ENCODE measurements around the gene FBXL22. TPM values are rescaled to one million over a fixed set of nuclear protein-coding genes. Genes with fewer than 3 reads are reported as not detected.

Gene FBXL22
- total RNA-seq, 1 experiment from 2014 or later = 0.17 TPM

- Histone ChIP-seq H3K4me1 (replicated peaks; ENCODE audit: insufficient read depth) (0 out of 2 replicates have a peak, but pooled peaks cover 10% of the 10 kb centered on the region), H3K27me3 (ENCODE audit: insufficient read depth, low read depth) (no peaks in the 10 kb centered on the region), H4K20me1 (ENCODE audit: insufficient read depth) (no peaks in the 10 kb centered on the region), H2AFZ (no peak overlapping the region), H3K4me3 (no peak overlapping the region), H3K36me3 (ENCODE audit: low read depth) (peaks cover 7% of the 10 kb centered on the region; the same call in 1 of the 2 replicates), H3K4me2 (no peak overlapping the region), H3K9me2 (ENCODE audit: insufficient read depth) (no peaks in the 10 kb centered on the region), H3K79me2 (ENCODE audit: low read depth) (no peaks in the 10 kb centered on the region), H3K9me3 (ENCODE audit: insufficient read depth, low read depth) (no peaks in the 10 kb centered on the region), H3K27ac (no peak overlapping the region), H3F3A (ENCODE audit: insufficient read depth, low read depth) (no peaks in the 10 kb centered on the region)
- BruUV-seq (replicated peaks) = no TSS peak
- no peak for DNase-seq
- POLR2A ChIA-PET (ENCODE audit: unreplicated experiment) = interaction anchor here (0.6 kb wide), 1 partner anchor 569 kb away, joined by 6 read pairs; no protein-coding TSS in a partner anchor
- TF ChIP-seq EZH2 (IDR thresholded peaks at IDR 0.05; ENCODE audit: low read depth) (no peak), CTCF (conservative IDR thresholded peaks at IDR 0.05) (no peak)
- CTCF ChIA-PET = no interaction called here
- intact Hi-C loops (cut with micrococcal nuclease; ENCODE audit: unreplicated experiment) = no loop called here
Measured at GRCh38 chr15:63587527-63587926, 9.7 kb upstream of the FBXL22 start.

- BruUV-seq (replicated peaks) = no TSS peak
- intact Hi-C loops (cut with micrococcal nuclease; ENCODE audit: unreplicated experiment) = no loop called here
Measured at GRCh38 chr15:63588826-63589225, 8.4 kb upstream of the FBXL22 start.

GRCh38 chr15:63593705-63594671 lies 3.2 kb upstream of the FBXL22 start:
- Histone ChIP-seq H3K4me3 (no peak overlapping the region), H3F3A (ENCODE audit: insufficient read depth, low read depth) (0 out of 2 replicates have a peak, but pooled peaks cover 4% of the 10 kb centered on the region), H3K4me2 (no peak overlapping the region), H3K4me1 (replicated peaks; ENCODE audit: insufficient read depth) (no peaks in the 10 kb centered on the region), H3K9me2 (ENCODE audit: insufficient read depth) (no peaks in the 10 kb centered on the region), H2AFZ (no peak overlapping the region), H3K9me3 (ENCODE audit: insufficient read depth, low read depth) (no peaks in the 10 kb centered on the region), H4K20me1 (ENCODE audit: insufficient read depth) (no peaks in the 10 kb centered on the region), H3K79me2 (ENCODE audit: low read depth) (no peaks in the 10 kb centered on the region), H3K36me3 (ENCODE audit: low read depth) (no peaks in the 10 kb centered on the region), H3K27me3 (ENCODE audit: insufficient read depth, low read depth) (no peaks in the 10 kb centered on the region), H3K27ac (no peak overlapping the region)
- ChIA-PET POLR2A (ENCODE audit: unreplicated experiment) (no interaction called here), CTCF (no interaction called here)
- no TSS peak for BruUV-seq (replicated peaks)
- no peak for DNase-seq
- intact Hi-C loops (cut with micrococcal nuclease; ENCODE audit: unreplicated experiment) = no loop called here
- TF ChIP-seq CTCF (conservative IDR thresholded peaks at IDR 0.05) = no peak
- TF ChIP-seq EZH2 (IDR thresholded peaks at IDR 0.05; ENCODE audit: low read depth) = no peak

More at GRCh38 chr15:63588826-63589225, 8.4 kb upstream of the FBXL22 start:
- Histone ChIP-seq H3K9me2 (ENCODE audit: insufficient read depth) (no peaks in the 10 kb centered on the region), H3F3A (ENCODE audit: insufficient read depth, low read depth) (no peaks in the 10 kb centered on the region), H3K27ac (no peak overlapping the region), H3K27me3 (ENCODE audit: insufficient read depth, low read depth) (no peaks in the 10 kb centered on the region), H4K20me1 (ENCODE audit: insufficient read depth) (no peaks in the 10 kb centered on the region), H3K36me3 (ENCODE audit: low read depth) (peaks cover 7% of the 10 kb centered on the region; the same call in 1 of the 2 replicates), H3K4me1 (replicated peaks; ENCODE audit: insufficient read depth) (0 out of 2 replicates have a peak, but pooled peaks cover 10% of the 10 kb centered on the region), H3K4me2 (no peak overlapping the region), H2AFZ (no peak overlapping the region), H3K9me3 (ENCODE audit: insufficient read depth, low read depth) (no peaks in the 10 kb centered on the region), H3K79me2 (ENCODE audit: low read depth) (no peaks in the 10 kb centered on the region), H3K4me3 (no peak overlapping the region)
- ChIA-PET CTCF (no interaction called here), POLR2A (ENCODE audit: unreplicated experiment) (no interaction called here)
- DNase-seq = no peak
- TF ChIP-seq EZH2 (IDR thresholded peaks at IDR 0.05; ENCODE audit: low read depth) (no peak), CTCF (conservative IDR thresholded peaks at IDR 0.05) (no peak)

All from PC-9 (cell line).